HG03025 (cell line): ENCODE results near the gene GALNT13.
"Not testable (repeated sequence)": the region's sequence is repeated elsewhere in the genome, so short reads cannot be mapped to it uniquely, and the experiment has no call there.

ENCODE experiments used
- ATAC-seq: cut with Tn5 transposase; IDR thresholded peaks from one replicate; pipeline ENCODE4 v1.9.1; 2021; ENCODE audit warnings: mild to moderate bottlenecking, moderate library complexity; ENCODE audit not compliant: unreplicated experiment, low FRiP score

Gene GALNT13

GRCh38 chr2:154455866-154456265, 584.1 kb downstream of the GALNT13 start:
- ATAC-seq: no peak

- ATAC-seq: no peak
Observed at GRCh38 chr2:154457286-154457685, 585.6 kb downstream of the GALNT13 start.

- no peak for ATAC-seq
Observed at GRCh38 chr2:154459286-154459685, 587.6 kb downstream of the GALNT13 start.

GRCh38 chr2:154462634-154463033, 590.9 kb downstream of the GALNT13 start:
- no peak for ATAC-seq

GRCh38 chr2:154466226-154466625, 594.5 kb downstream of the GALNT13 start:
- ATAC-seq: no peak

GRCh38 chr2:154470376-154470775, 598.7 kb downstream of the GALNT13 start:
- no peak for ATAC-seq

GRCh38 chr2:154471492-154471891, 599.8 kb downstream of the GALNT13 start:
- not testable (repeated sequence) for ATAC-seq

- no peak for ATAC-seq
Observed at GRCh38 chr2:154477319-154477718, 605.6 kb downstream of the GALNT13 start.

GRCh38 chr2:154480521-154480920, 608.8 kb downstream of the GALNT13 start:
- no peak for ATAC-seq

GRCh38 chr2:154481336-154481735, 609.6 kb downstream of the GALNT13 start:
- ATAC-seq: no peak

- ATAC-seq: no peak
Observed at GRCh38 chr2:154484338-154485099, 612.8 kb downstream of the GALNT13 start.

GRCh38 chr2:154488801-154489200, 617.1 kb downstream of the GALNT13 start:
- no peak for ATAC-seq

- ATAC-seq: no peak
Observed at GRCh38 chr2:154489266-154489858, 617.6 kb downstream of the GALNT13 start.

- no peak for ATAC-seq
Observed at GRCh38 chr2:154490530-154490929, 618.8 kb downstream of the GALNT13 start.

GRCh38 chr2:154495455-154495868, 623.7 kb downstream of the GALNT13 start:
- ATAC-seq: no peak

- no peak for ATAC-seq
Observed at GRCh38 chr2:154497019-154497418, 625.3 kb downstream of the GALNT13 start.
